Neural cell (in vitro differentiated cells): ENCODE results near the gene DST. TPM values are rescaled to one million over a fixed set of nuclear protein-coding genes. Genes with fewer than 3 reads are reported as not detected.

Source experiments
- H2AFZ ChIP-seq: fragments of 200-600, 300-800 bp; sonication (generic), shearing (Covaris generic); 2 replicates; pipeline ENCODE4 v1.6.0; 2014; ENCODE audit warnings: low read depth, mild to moderate bottlenecking, antibody characterized with exemption, low read length, moderate library complexity
- H3F3A ChIP-seq: fragments of 200-600 bp; shearing (Covaris generic); 2 replicates; pipeline ENCODE4 v1.6.1; 2016; ENCODE audit warnings: mild to moderate bottlenecking, moderate library complexity, mixed read lengths, antibody characterized with exemption, low read length; ENCODE audit not compliant: insufficient read depth, poor library complexity, severe bottlenecking
- H3K27ac ChIP-seq: fragments of 200-600, 300-800 bp; sonication (generic), shearing (Covaris generic); 2 replicates; pipeline ENCODE4 v1.5.1; 2014; ENCODE audit warnings: mild to moderate bottlenecking, low read length, moderate library complexity
- H3K27me3 ChIP-seq: fragments of 300-800, 200-600 bp; sonication (generic), shearing (Covaris generic); 2 replicates; pipeline ENCODE4 v1.6.0; 2014; ENCODE audit warnings: mild to moderate bottlenecking, low read depth, low read length, moderate library complexity; ENCODE audit not compliant: insufficient read depth
- H3K36me3 ChIP-seq: fragments of 300-800, 200-600 bp; sonication (generic), shearing (Covaris generic); 2 replicates; pipeline ENCODE4 v1.5.1; 2014; ENCODE audit warnings: mild to moderate bottlenecking, antibody characterized with exemption, low read length, moderate library complexity; ENCODE audit not compliant: insufficient read depth
- H3K4me2 ChIP-seq: fragments of 300-800, 200-600 bp; sonication (generic), shearing (Covaris generic); 2 replicates; pipeline ENCODE4 v1.6.0; 2014; ENCODE audit warnings: mild to moderate bottlenecking, low read length
- H3K4me3 ChIP-seq: fragments of 300-800, 200-600 bp; sonication (generic), shearing (Covaris generic); 2 replicates; pipeline ENCODE4 v1.5.1; 2014; ENCODE audit warnings: mild to moderate bottlenecking, low read length, moderate library complexity
- H3K79me2 ChIP-seq: fragments of 200-600 bp; shearing (Covaris generic); replicated peaks from 2 replicates; pipeline ENCODE4 v1.6.0; 2014; ENCODE audit warnings: mild to moderate bottlenecking, low read length, moderate library complexity; ENCODE audit not compliant: insufficient read depth
- H3K9ac ChIP-seq: fragments of 300-800, 200-600 bp; sonication (generic), shearing (Covaris generic); 2 replicates; pipeline ENCODE4 v1.6.1; 2016; ENCODE audit warnings: mild to moderate bottlenecking, low read length, mixed read lengths
- H3K9me2 ChIP-seq: fragments of 200-600 bp; shearing (Covaris generic); 2 replicates; pipeline ENCODE4 v1.6.1; 2016; ENCODE audit warnings: mild to moderate bottlenecking, low read length, mixed read lengths; ENCODE audit not compliant: insufficient read depth
- H3K9me3 ChIP-seq: fragments of 200-600, 300-800 bp; sonication (generic), shearing (Covaris generic); 2 replicates; pipeline ENCODE4 v1.6.1; 2016; ENCODE audit warnings: mild to moderate bottlenecking, mixed run types, low read length, moderate library complexity, mixed read lengths
- H4K20me1 ChIP-seq: fragments of 200-600 bp; shearing (Covaris generic); 2 replicates; pipeline ENCODE4 v1.6.1; 2016; ENCODE audit warnings: mild to moderate bottlenecking, mixed run types; ENCODE audit not compliant: insufficient read depth
- EP300 ChIP-seq: fragments of 450-650 bp; conservative IDR thresholded peaks from 2 replicates; pipeline ENCODE4 v1.6.1; 2014; ENCODE audit warnings: antibody characterized with exemption, mild to moderate bottlenecking, moderate library complexity; ENCODE audit not compliant: poor library complexity, severe bottlenecking
- EZH2 ChIP-seq: fragments of 200-600, 300-800 bp; shearing (Covaris generic), sonication (generic); IDR thresholded peaks from 2 replicates; pipeline ENCODE4 v1.6.1; 2014; ENCODE audit warnings: antibody characterized with exemption, low read length, borderline replicate concordance, mild to moderate bottlenecking; ENCODE audit not compliant: insufficient read depth, poor library complexity, severe bottlenecking
- MXI1 ChIP-seq: fragments of 450-650 bp; conservative IDR thresholded peaks from 2 replicates; pipeline ENCODE4 v1.6.1; 2014; ENCODE audit warnings: antibody characterized with exemption, mild to moderate bottlenecking; ENCODE audit not compliant: poor library complexity, severe bottlenecking
- POLR2AphosphoS5 ChIP-seq: IDR thresholded peaks from 2 replicates; pipeline ENCODE4 v1.6.1; 2012
- RAD21 ChIP-seq: fragments of 450-650 bp; conservative IDR thresholded peaks from 2 replicates; pipeline ENCODE4 v1.6.1; 2014; ENCODE audit warnings: antibody characterized with exemption, mild to moderate bottlenecking, moderate library complexity
- REST ChIP-seq: IDR thresholded peaks from 2 replicates; pipeline ENCODE4 v1.6.1; 2012; ENCODE audit warnings: borderline replicate concordance
- SMC3 ChIP-seq: fragments of 450-650 bp; conservative IDR thresholded peaks from 2 replicates; pipeline ENCODE4 v1.6.1; 2014; ENCODE audit warnings: antibody characterized with exemption, mild to moderate bottlenecking, moderate library complexity; ENCODE audit not compliant: poor library complexity
- TAF1 ChIP-seq: IDR thresholded peaks from 2 replicates; pipeline ENCODE4 v1.6.1; 2012; ENCODE audit warnings: low read depth
- polyA plus RNA-seq: library from polyadenylated mRNA; depleted of rRNA; stranded (reverse); fragments of >200 nt; gene quantifications from 2 replicates; pipeline ENCODE4 v1.2.3, GENCODE V29; 2014
- TF ChIP-seq, protein P1 (sequence below): fragments of 450-650 bp; IDR thresholded peaks from 2 replicates; pipeline ENCODE4 v1.5.1; 2014; ENCODE audit warnings: antibody characterized with exemption, mild to moderate bottlenecking, moderate library complexity; ENCODE audit not compliant: poor library complexity, severe bottlenecking

DST gene
- polyA plus RNA-seq, 1 donor from 2014 or later, result 118 TPM

DNA sequence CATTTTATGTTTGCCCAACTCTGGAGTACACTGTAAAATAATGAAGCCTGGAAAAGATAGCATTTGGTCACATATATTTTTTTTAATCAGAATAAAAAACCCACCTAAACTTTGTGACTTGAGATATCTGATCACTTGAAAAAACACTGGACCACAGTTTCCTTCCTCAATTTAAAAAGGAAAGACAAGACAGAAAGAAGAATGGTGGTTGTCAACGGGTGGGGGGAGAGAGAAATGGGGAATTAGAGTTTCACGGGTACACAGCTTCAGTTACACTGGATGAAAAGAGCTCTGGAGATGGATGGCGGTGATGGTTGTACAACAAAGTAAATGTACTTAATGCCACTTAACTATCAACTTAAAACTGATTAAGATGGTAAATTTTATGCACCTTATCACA is 14.7 kb upstream of the DST start:
- no peak overlapping the region for H3K27ac ChIP-seq

DNA sequence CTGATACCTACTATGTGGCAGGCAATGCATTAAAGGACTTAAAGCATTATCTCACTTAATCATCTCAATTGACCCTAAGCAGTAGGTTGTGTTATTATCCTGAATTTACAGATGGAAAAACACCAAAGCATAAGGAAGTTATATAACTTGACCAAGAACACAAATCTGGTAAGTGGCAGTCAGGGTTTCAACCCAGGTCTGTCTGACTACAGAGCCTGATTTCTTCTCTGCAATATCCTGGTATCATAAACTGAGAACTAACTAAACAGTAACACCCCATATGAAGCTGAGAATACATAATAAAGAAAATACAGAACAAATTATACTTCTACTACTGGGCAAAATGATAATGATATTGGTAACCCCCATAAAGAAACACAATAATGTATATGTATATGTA is 13.8 kb upstream of the DST start:
- Histone ChIP-seq H3K36me3 (no peaks in the 10 kb centered on the region), H3K9me3 (no peaks in the 10 kb centered on the region), H3K27me3 (no peaks in the 10 kb centered on the region), H3F3A (no peaks in the 10 kb centered on the region), H3K4me3 (no peak overlapping the region), H3K27ac (no peak overlapping the region), H2AFZ (no peak overlapping the region), H4K20me1 (no peaks in the 10 kb centered on the region), H3K9ac (no peak overlapping the region), H3K79me2 (no peaks in the 10 kb centered on the region), H3K9me2 (no peaks in the 10 kb centered on the region), H3K4me2 (no peak overlapping the region)
- TF ChIP-seq MXI1 (no peak), EZH2 (no peak), RAD21 (no peak), SMC3 (no peak), TAF1 (no peak), POLR2AphosphoS5 (no peak), EP300 (no peak)
- TF ChIP-seq, protein P1, sequence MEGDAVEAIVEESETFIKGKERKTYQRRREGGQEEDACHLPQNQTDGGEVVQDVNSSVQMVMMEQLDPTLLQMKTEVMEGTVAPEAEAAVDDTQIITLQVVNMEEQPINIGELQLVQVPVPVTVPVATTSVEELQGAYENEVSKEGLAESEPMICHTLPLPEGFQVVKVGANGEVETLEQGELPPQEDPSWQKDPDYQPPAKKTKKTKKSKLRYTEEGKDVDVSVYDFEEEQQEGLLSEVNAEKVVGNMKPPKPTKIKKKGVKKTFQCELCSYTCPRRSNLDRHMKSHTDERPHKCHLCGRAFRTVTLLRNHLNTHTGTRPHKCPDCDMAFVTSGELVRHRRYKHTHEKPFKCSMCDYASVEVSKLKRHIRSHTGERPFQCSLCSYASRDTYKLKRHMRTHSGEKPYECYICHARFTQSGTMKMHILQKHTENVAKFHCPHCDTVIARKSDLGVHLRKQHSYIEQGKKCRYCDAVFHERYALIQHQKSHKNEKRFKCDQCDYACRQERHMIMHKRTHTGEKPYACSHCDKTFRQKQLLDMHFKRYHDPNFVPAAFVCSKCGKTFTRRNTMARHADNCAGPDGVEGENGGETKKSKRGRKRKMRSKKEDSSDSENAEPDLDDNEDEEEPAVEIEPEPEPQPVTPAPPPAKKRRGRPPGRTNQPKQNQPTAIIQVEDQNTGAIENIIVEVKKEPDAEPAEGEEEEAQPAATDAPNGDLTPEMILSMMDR, result no peak

More for the DNA sequence above, 14.7 kb upstream of the DST start:
- H2AFZ ChIP-seq, result no peak overlapping the region
- no peaks in the 10 kb centered on the region for H3F3A ChIP-seq
- H3K79me2 ChIP-seq, result no peaks in the 10 kb centered on the region
- no peak overlapping the region for H3K4me2 ChIP-seq
- H3K9me2 ChIP-seq, result no peaks in the 10 kb centered on the region
- H3K9ac ChIP-seq, result no peak overlapping the region
- H3K4me3 ChIP-seq, result no peak overlapping the region
- no peaks in the 10 kb centered on the region for H4K20me1 ChIP-seq
- H3K36me3 ChIP-seq, result no peaks in the 10 kb centered on the region
- no peaks in the 10 kb centered on the region for H3K9me3 ChIP-seq
- no peaks in the 10 kb centered on the region for H3K27me3 ChIP-seq
- TF ChIP-seq EP300 (no peak), MXI1 (no peak), SMC3 (no peak), EZH2 (no peak), REST (no peak), TAF1 (no peak), RAD21 (no peak), POLR2AphosphoS5 (no peak)
- TF ChIP-seq, protein P1, result no peak
